HG03457 (cell line): ENCODE measurements around the gene SDF2.
"Not testable (repeated sequence)": the region's sequence is repeated elsewhere in the genome, so short reads cannot be mapped to it uniquely, and the experiment has no call there.

Experiments used
- ATAC-seq: cut with Tn5 transposase; IDR thresholded peaks from one replicate; pipeline ENCODE4 v1.9.1; 2021; ENCODE audit warnings: moderate number of reproducible peaks; ENCODE audit not compliant: unreplicated experiment

Gene SDF2

DNA sequence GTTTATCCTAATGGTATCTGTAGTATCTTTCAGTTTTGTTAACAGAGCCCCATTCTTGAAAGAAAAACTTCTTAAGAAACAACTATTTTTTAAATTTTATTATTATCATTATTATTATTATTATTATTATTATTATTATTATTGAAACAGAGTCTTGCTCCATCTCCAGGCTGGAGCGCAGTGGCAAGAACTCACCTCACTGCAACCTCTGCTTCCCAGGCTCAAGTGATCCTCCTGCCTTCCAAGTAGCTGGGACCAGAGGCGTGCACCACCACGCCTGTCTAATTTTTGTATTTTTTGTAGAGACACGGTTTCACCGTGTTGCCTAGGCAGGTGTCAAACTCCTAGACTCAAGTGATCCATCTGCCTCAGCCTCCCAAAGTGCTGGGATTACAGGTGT, 23.7 kb upstream of the SDF2 start:
- ATAC-seq: no peak

DNA sequence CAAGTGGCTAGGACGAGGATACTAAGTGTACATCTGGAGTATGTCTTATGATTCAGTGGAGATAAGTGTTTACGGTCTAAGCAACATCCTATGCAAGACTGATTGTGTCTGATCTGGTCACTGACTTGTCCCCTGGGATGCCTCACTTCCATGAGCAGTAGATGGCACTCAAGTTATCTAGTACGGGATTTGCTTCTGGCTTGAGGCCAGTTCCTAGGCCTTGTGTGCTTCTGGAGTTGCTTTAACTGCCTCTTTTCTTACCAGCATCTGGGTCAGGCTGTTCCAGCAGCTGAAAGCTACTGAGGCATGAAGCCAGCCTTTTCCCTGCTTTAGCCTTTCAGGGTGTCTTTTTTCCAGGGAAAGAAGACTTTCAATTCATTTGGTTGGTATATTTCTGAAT, 23.3 kb upstream of the SDF2 start:
- ATAC-seq: no peak

DNA sequence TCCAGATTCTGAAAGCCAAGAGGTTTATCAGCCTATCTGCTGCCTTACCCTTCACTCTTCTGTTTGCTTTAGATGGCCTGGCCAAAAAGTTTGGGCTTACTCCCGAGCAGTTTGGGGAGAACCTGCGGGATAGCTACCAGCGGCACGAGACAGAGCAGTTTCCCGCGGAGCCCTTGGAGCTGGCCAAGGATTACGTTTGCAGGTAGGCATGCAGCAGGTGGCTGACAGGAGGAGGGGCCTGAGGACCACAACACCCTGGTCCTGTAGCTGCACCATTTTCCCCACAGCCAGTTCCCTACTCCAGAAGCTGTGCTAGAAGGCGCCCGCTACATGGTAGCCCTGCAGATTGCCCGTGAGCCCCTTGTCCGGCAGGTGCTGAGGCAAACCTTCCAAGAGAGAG, 20.9 kb upstream of the SDF2 start:
- no peak for ATAC-seq

DNA sequence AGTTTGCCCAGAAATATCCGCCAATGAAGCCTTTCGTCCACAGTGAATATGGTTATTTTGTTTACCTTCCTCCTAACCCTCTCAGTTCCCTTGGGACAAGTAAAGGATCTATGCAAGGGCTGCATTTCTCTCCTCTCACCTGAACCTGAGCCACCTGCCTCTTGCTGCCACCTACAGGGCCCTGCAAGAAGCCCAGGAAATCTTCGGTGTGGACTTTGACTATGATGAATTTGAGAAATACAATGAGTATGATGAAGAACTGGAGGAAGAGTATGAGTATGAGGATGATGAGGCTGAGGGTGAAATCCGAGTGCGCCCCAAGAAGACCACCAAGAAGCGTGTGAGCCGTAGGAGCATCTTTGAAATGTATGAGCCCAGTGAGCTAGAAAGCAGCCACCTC, 14.3 kb upstream of the SDF2 start:
- ATAC-seq: no peak

DNA sequence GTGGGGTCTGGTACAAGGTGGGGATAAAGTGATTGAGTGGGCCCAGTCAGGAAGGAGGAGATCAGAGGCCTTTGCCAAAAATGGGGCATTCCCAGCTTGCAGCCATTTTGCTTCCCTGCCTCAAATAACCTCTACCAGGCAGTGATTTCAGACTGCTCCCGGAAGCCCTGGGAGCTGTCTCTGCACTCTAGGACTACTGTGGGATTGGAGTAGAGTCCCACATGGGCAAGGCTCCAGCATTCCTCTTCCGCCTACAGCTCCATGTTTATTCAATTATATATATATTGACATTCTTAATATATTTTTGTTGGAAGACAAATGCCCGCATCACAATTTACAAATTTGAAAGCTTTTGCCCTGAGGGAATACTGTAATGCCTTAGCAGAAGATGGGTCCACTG, 13.8 kb upstream of the SDF2 start:
- no peak for ATAC-seq

DNA sequence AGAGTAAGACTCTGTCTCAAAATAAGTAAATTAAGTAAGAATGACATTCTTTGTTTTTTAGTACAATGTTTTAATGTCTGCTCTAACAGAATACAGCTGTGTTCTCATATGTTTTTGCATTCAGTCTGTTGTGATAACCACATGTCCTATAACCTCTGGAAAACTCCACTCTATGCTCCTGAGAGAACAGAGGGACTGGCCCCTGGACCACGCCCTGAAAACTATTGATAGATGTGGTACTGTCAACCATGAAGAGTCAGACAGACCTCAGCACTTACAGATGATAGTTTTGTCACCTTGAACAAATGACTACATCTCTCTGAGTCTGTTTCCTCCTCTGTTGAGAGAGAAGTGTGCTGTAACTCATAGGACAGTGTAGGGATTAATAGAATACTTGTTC, 8.2 kb upstream of the SDF2 start:
- ATAC-seq: no peak

DNA sequence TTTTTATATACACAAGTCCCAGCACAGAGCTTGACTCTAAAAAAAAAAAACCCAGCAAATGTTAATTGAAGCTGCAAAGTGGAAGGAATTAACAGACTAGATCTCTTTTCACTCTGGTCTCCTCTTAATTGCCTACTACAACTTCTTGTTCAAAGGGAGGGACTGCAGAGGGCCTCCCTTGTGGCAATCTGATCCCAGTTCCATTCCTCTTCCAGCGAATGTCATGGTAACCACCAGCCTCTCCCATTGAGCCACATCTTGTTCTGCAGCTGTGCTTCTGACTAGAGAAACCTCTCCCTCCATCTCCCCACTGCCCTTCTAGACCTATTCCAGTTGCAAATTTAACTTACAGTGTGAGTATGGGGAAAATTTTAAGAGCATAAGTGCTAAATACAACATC, 6.2 kb upstream of the SDF2 start:
- ATAC-seq: no peak

DNA sequence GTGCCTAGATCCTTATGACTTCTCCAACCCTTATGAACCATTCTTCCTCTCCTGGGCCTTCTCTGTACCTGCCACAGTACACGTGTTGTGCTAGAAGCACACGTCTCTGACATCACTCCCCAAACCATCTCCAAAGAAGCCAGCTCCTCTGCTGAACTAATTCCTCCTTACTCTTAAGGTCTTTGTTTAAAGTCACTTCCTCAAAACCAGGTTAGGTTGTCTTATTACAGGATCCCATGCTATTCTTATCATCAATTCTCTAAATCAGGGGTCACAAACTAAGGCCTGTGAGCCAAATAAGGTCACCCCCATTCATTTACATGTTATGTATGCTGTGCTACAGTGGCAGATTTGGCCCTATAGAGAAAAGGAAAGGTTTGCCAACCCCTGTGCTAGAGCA, 4.3 kb upstream of the SDF2 start:
- no peak for ATAC-seq

DNA sequence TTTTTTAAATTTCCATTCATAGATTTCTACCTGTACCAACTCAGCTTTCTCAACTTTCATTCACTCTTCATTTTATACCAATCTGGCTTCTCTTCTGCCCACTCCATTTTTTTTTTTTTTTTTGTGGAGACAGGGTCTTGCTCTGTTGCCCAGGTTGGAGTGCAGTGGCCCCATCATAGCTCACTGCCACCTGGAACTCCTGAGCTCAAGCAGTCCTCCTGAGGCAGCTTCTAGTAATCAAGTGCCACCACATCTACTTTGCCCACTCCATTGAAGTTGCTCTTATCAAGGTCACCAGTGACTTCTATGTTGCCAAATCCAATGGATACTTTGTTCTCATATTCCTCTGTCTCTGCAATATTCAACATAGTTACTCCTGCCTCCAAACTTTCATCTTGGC, 2.0 kb upstream of the SDF2 start:
- ATAC-seq: no peak

DNA sequence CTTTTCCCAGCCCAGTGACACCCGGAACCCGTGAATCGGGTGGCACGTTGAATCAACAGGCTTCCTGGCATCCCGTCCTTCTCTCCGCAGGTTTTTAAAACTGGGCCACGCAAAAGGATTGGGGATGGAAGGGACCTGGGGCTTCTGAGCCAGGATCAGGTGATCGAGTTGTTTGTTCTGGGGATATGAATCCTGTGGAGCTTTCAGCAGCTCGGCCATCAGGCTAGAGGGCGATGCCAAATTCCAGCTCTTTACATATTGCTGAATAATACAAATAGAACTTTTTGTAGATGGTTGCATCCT, 772 bp upstream of the SDF2 start:
- no peak for ATAC-seq

DNA sequence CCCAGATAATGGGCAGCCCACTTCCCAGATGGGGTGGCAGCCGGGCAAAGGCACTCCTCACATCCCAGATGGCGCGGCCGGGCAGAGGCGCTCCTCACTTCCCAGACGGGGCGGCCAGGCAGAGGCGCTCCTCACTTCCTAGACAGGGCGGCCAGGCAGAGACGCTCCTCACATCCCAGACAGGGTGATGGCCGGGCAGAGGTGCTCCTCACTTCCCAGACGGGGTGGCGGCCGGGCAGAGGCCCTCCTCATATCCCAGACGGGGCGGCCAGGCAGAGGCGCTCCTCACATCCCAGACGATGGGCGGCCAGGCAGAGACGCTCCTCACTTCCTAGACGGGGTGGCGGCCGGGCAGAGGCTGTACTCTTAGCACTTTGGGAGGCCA, 2.2 kb downstream of the SDF2 start:
- not testable (repeated sequence) for ATAC-seq

DNA sequence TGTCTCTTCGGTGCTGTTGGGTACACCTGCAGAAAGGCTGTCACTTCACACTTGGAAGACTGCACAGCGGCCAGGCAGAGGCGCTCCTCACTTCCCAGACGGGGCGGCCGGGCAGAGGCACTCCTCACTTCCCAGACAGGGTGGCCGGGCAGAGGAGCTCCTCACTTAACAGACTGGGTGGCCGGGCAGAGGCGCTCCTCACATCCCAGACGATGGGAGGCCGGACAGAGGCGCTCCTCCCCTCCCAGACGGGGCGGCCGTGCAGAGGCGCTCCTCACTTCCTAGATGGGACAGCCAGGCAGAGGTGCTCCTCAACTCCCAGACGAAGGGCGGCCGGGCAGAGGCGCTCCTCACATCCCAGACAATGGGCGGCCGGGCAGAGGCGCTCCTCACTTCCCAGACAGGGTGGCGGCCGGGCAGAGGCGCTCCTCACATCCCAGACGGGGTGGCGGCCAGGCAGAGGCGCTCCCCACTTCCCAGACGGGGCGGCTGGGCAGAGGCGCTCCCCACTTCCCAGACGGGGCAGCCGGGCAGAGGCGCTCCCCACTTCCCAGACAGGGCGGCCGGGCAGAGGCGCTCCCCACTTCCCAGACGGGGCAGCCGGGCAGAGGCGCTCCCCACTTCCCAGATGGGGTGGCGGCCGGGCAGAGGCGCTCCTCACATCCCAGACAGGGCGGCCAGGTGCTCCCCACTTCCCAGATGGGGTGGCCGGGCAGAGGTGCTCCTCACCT, 2.8 kb downstream of the SDF2 start:
- not testable (repeated sequence) for ATAC-seq

DNA sequence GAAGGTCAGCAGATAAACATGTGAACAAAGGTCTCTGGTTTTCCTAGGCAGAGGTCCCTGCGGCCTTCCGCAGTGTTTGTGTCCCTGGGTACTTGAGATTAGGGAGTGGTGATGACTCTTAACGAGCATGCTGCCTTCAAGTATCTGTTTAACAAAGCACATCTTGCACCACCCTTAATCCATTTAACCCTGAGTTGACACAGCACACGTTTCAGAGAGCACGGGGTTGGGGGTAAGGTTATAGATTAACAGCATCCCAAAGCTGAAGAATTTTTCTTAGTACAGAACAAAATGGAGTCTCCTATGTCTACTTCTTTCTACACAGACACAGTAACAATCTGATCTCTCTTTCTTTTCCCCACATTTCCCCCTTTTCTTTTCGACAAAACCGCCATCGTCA, 3.4 kb downstream of the SDF2 start:
- not testable (repeated sequence) for ATAC-seq

DNA sequence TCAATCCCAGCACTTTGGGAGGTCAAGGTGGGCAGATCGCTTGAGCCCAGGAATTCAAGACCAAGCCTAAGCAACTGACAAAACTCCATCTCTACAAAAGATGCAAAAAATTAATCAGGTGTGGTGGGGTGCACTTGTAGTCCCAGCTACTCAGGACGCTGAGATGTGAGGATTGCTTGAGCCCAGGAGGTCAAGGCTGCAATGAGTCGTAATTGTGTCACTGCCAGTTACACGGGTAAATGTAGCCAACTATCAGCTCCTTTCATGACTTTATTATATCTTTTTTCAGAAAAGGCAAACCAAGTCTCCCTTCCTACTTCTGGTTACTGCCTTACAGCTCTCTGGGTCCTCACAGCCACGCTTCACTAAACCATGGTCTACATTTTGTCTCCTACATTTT, 4.0 kb downstream of the SDF2 start:
- ATAC-seq: no peak

DNA sequence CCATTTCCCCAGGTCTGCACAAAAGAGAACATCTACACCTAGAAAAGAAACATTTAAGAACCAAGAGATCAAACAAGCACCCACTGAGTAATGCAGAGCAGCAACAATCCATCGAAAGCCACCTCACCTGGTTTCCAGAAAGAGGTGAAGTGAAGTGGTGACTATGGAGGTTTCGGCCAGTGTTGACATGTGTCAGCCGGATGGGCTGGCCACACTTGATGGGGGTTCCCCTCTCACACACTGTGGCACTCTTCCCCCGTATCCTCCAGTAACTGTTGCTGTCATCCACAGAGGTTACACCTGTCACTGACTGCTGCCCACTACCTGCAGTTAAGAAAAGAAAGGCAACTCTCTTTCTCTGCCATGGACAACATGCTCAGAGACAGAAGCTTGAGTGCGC, 6.5 kb downstream of the SDF2 start:
- ATAC-seq: no peak

DNA sequence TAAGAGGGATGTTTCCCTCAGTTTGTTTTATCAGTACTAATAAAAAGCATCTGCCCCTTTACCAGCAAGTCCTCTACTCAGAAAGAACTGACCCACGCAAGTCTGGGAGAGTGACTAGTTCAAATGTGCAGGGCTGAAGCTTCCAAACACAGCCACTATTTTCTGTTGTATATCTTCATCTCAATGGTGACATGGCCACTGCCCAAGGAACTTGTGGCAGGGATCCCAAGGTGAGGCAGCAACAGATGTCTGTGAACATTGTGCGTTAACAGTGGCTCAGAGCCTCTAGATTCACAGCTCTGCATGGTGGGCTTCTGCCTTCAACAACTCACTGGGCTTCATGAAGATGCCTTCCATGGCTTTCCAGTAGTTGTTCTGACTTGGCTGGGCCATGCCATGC, 13.0 kb downstream of the SDF2 start:
- no peak for ATAC-seq

DNA sequence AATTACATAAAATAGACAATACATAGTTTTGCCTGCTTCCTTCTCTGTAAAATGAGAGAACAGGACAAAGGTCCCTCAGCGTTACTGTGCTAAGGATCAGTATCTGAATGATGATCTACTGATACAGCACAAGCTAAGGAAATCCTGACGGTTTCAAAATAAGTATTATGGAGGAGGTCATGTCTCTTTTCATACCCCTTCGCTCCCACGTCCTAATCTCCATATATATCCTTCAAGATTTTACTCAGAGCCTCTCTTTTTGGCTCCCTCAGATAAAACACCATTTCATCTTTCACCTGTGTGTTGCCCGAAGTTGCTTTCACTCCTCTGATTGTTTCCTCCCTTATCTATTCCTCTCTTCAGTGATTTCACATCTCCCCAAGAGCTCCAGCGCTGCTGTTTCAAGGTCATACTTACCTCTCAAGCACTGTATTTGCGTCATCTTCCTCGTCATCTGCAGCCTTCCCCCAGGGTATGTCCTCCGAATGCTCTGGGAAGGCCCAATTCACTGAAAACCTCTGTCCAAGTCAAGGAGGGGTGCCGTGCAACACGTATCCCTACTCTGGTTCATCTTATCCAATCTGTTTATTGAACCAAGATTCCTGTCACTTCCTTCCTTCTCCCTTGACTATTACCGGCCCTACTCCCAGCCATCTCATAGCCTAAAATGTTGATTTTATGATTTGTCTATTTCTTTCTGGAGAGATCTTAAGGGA, 15.5 kb downstream of the SDF2 start:
- no peak for ATAC-seq

DNA sequence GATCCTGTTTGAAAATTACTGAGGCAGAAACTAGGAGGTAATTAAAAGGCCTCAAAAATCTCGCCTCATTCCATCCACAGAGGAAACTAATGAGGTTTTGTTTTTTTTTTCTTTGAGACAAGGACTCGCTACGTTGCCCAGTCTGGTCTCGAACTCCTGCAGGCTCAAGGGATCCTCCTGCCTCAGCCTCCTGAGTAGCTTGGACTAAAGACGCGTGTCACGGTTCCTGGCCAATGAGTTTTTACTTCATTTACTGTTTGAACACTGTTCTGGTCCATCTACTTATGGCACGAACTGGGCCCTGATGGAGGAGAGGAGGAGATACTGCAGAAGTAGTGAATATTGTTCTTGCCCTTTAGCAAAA, 16.1 kb downstream of the SDF2 start:
- no peak for ATAC-seq

DNA sequence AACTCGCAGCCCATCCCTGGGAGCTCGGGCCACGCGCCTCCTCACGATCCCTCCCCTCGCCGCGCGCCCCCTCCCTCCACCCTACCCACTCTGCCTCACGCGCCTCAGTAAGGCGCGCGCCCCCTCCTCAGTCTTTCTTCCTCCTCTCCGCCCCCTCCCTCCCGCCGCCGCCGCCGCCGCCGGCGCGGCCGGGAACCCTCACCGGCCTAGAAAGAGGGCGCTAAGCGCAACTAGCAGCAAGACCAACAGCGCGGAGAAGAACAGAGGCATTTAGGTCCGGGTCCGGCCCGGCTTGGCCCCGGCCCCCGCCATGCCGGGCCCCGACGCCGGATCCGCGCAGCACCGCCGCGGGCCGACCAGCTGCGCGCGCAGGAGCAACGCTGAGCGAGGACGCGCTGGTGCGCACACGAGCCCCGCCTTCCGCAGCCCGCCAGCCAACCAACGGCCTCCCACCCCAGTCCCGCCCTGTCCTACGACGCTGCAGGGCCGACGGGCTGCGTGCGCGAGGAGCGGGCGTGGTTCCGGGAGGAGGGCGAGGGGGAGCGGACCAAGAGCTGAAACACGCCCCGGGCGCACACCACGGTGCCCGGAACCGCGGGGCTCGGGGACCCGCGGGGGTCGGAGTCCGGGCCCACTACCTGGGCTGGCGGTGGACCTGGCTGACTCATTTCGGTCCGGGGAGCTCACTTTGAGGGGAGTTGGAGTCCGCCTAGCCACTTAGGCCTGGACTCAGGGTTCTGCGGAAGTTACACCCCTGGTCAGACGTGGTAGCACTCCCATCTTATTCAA, 16.7 kb downstream of the SDF2 start, which contains the start of gene BLTP2:
BLTP2 (minus strand) TSS at position 372 of the 789 bp plus-strand sequence; CDS start at position 270, 102 bp downstream.
- ATAC-seq: peak; percentile 69

DNA sequence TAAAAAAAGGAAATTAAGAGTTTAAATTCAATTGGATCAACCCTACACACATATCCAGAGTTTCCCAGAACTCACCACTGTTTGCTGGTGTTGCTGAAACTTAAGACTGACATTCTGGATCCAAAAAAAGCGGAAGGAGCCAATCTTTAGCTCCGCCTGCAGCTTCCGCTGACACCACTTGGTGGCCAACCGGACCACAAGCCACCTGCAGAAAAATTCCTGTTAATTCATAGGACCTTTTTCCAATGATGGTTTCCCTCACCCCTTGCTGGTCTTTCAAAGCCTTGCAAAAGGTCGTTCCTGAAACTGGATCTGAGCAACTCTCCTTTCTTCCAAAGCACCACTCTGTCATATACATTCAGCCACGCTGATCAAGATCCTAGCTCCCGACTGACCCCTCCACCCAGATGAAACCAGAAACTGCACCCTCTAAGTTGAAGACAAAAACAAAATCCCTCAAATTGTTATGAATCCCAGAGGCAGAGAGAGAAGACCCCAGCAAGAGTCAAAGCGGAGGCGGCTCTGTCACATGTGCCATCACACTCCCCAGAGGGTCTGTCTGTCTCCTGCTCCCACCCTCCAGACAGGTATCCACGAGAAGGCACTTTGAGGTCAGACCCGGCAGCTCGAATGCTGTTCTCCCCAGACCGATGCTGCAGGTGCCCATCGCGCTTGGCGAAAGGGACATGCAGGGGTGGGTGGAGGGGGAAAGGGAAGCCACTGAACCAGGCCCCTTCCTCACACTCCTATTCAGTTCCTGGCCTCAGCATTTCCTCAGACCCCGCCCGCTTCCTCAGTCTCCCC, 17.5 kb downstream of the SDF2 start:
- no peak for ATAC-seq

DNA sequence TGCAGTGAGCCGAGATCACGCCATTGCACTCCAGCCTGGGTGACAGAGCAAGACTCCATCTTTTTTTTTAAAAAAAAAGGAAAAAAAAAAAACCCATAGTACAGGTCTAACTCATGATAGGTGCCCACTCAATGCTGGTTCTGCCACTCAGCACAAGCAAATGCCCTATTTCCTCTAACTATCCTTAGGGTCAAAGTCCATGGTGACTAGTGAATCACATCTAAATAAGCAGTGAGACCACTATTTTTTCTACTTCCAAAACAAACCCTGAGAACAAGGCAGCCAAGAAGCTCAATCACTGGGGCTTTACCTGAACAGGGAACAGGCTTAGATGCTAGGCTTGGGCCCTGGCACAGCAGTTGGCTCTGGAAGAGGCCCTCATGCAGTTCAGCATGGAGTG, 20.1 kb downstream of the SDF2 start:
- ATAC-seq: no peak
